ENCODE results near the gene KIAA1217. TPM values are rescaled to one million over a fixed set of nuclear protein-coding genes. Genes with fewer than 3 reads are reported as not detected.

KIAA1217 gene

GRCh38 chr10:24596217-24596930 lies 387.4 kb downstream of the KIAA1217 start:
- no peaks in the 10 kb centered on the region for H3K79me1 ChIP-seq (ENCODE audit: low read depth, low read length)
- no peak overlapping the region for H3K14ac ChIP-seq (ENCODE audit: low read length)
- H3K4me1 ChIP-seq (ENCODE audit: control insufficient read depth in 2 of 2, insufficient read depth in 1 of 2, low read depth in 1 of 2, low read length in 2 of 2), result no peaks in the 10 kb centered on the region
- no peaks in the 10 kb centered on the region for H3K9me3 ChIP-seq (replicated peaks in 1 of 2; ENCODE audit: control insufficient read depth in 2 of 2, insufficient read depth in 1 of 2, low read depth in 1 of 2, low read length in 2 of 2)
- H3K4ac ChIP-seq (ENCODE audit: low read length), result no peak overlapping the region
- no peak overlapping the region for H4K8ac ChIP-seq (ENCODE audit: low read depth, low read length)
- peaks cover 10 to 100% of the 10 kb centered on the region in 2 donors for H3K36me3 ChIP-seq (replicated peaks in 1 of 2; ENCODE audit: control insufficient read depth in 2 of 2, insufficient read depth in 2 of 2, low read length in 2 of 2)
- H2BK5ac ChIP-seq (ENCODE audit: low read length), result no peak overlapping the region
- H3K9ac ChIP-seq (ENCODE audit: low read depth, low read length, poor library complexity), result no peak overlapping the region
- DNase-seq (ENCODE audit: low spot score), result no peak
- H2AFZ ChIP-seq (ENCODE audit: low read length), result no peak overlapping the region
- no peak overlapping the region for H4K91ac ChIP-seq (ENCODE audit: low read depth, low read length, poor library complexity)
- H3K23ac ChIP-seq (ENCODE audit: low read depth, low read length, poor library complexity), result no peak overlapping the region
- no peak overlapping the region for H3K4me2 ChIP-seq (ENCODE audit: insufficient read depth, low read length, poor library complexity, severe bottlenecking)
- H2BK12ac ChIP-seq (ENCODE audit: low read length), result no peak overlapping the region
- no CpG with 5 or more reads among the region's 11 CpGs for WGBS, 2 donors (ENCODE audit: extremely low coverage in 2 of 2, insufficient read length in 2 of 2, insufficient replicate concordance in 1 of 2)
- no peaks in the 10 kb centered on the region for H3K27me3 ChIP-seq (ENCODE audit: control insufficient read depth in 3 of 3, insufficient read depth in 3 of 3, low read depth in 1 of 3, low read length in 3 of 3)
- no peak overlapping the region for H3K27ac ChIP-seq (replicated peaks; ENCODE audit: low read length)
- H2AK5ac ChIP-seq (ENCODE audit: low read depth, low read length), result no peak overlapping the region
- H3K4me3 ChIP-seq (ENCODE audit: low read length in 2 of 2), result no peak overlapping the region
- H2BK120ac ChIP-seq (ENCODE audit: low read depth, low read length), result no peak overlapping the region
- H2BK15ac ChIP-seq (ENCODE audit: low read length), result no peak overlapping the region
- no peak overlapping the region for H3K18ac ChIP-seq (ENCODE audit: low read length)

GRCh38 chr10:24597426-24597825 lies 388.5 kb downstream of the KIAA1217 start:
- Histone ChIP-seq H3K4me1 (ENCODE audit: control insufficient read depth in 2 of 2, insufficient read depth in 1 of 2, low read depth in 1 of 2, low read length in 2 of 2) (no peaks in the 10 kb centered on the region), H2AK5ac (ENCODE audit: low read depth, low read length) (no peak overlapping the region), H3K27ac (replicated peaks; ENCODE audit: low read length) (no peak overlapping the region), H2BK120ac (ENCODE audit: low read depth, low read length) (no peak overlapping the region), H4K91ac (ENCODE audit: low read depth, low read length, poor library complexity) (no peak overlapping the region), H3K4ac (ENCODE audit: low read length) (no peak overlapping the region), H3K4me3 (ENCODE audit: low read length in 2 of 2) (no peak overlapping the region), H2BK5ac (ENCODE audit: low read length) (no peak overlapping the region), H3K36me3 (replicated peaks in 1 of 2; ENCODE audit: control insufficient read depth in 2 of 2, insufficient read depth in 2 of 2, low read length in 2 of 2) (peaks cover 7 to 100% of the 10 kb centered on the region in 2 donors), H4K8ac (ENCODE audit: low read depth, low read length) (no peak overlapping the region), H2BK12ac (ENCODE audit: low read length) (no peak overlapping the region), H3K27me3 (ENCODE audit: control insufficient read depth in 3 of 3, insufficient read depth in 3 of 3, low read depth in 1 of 3, low read length in 3 of 3) (no peaks in the 10 kb centered on the region), H3K9me3 (replicated peaks in 1 of 2; ENCODE audit: control insufficient read depth in 2 of 2, insufficient read depth in 1 of 2, low read depth in 1 of 2, low read length in 2 of 2) (no peaks in the 10 kb centered on the region), H2AFZ (ENCODE audit: low read length) (no peak overlapping the region), H3K14ac (ENCODE audit: low read length) (no peak overlapping the region), H3K18ac (ENCODE audit: low read length) (no peak overlapping the region), H3K9ac (ENCODE audit: low read depth, low read length, poor library complexity) (no peak overlapping the region), H3K79me1 (ENCODE audit: low read depth, low read length) (no peaks in the 10 kb centered on the region), H3K23ac (ENCODE audit: low read depth, low read length, poor library complexity) (no peak overlapping the region), H3K4me2 (ENCODE audit: insufficient read depth, low read length, poor library complexity, severe bottlenecking) (no peak overlapping the region), H2BK15ac (ENCODE audit: low read length) (no peak overlapping the region)
- DNase-seq (ENCODE audit: low spot score), result no peak
- WGBS, 2 donors (ENCODE audit: extremely low coverage in 2 of 2, insufficient read length in 2 of 2, insufficient replicate concordance in 1 of 2), result no CpG with 5 or more reads among the region's 7 CpGs

Small RNAs within 50 kb of the gene (small RNA-seq; reads per million reads assigned to genes)
- gene AC063961.1 (ENCODE audit: insufficient read depth), result not detected
- gene MIR603 (ENCODE audit: insufficient read depth), result not detected

Measured in neuronal stem cell (in vitro differentiated cells).